GM18498 (cell line): Measurements from ENCODE around the gene NAALADL2.
"Not testable (repeated sequence)": the region's sequence is repeated elsewhere in the genome, so short reads cannot be mapped to it uniquely, and the experiment has no call there.

Experiments used
- ATAC-seq: cut with Tn5 transposase; IDR thresholded peaks from one replicate; pipeline ENCODE4 v1.9.1; 2021; ENCODE audit warnings: mild to moderate bottlenecking, moderate library complexity; ENCODE audit not compliant: unreplicated experiment

Gene NAALADL2

DNA sequence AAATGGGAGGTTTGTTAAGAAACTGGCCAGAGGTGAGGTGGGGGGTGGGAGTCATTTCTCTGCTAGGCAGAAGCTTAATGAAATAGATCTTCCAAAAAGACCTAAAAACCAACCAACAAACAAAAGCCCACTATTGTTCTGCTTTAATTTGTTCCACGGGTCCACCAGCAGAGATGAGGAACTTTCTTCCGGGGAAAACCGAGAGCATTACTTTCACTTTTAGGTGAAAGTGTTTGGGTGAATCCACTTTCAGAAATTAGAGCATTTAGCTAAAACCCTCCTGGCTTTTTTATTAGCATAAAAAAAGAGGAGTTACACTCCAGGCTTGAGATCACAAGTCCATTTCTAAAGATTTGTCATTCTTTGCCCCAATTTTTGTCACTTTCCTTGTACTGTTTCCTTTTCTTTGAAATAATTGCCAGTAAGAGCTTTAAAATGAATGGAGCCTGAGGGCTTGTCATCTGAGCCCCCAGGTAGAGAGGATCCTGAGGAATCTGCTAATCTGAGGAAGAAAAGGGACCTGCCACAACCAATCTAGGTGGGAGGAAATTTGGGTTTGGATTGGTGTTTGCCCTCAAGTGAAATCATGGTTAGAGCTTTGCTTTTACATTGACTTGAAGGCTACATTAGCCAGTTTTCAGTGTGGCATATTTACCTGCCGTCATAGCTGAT, 667.6 kb downstream of the NAALADL2 start:
- no peak for ATAC-seq

DNA sequence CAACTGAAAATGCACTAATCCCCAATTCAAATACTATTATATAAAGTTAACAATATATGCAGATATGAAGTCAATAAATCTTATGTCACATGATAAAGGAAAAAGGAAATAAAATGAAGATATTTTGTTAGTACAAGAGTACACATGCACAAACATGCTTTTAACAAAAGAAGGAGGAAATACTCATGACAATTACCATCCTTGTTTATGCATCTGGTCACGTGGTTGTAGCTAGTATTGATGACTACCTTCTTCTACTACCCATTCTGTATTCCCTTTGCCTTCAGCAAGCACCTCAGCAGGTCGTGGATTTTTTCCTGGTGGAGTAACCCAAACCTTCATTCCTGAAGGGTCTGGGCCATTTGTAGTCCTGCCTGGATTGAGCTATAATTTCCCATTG, 669.6 kb downstream of the NAALADL2 start:
- not testable (repeated sequence) for ATAC-seq

DNA sequence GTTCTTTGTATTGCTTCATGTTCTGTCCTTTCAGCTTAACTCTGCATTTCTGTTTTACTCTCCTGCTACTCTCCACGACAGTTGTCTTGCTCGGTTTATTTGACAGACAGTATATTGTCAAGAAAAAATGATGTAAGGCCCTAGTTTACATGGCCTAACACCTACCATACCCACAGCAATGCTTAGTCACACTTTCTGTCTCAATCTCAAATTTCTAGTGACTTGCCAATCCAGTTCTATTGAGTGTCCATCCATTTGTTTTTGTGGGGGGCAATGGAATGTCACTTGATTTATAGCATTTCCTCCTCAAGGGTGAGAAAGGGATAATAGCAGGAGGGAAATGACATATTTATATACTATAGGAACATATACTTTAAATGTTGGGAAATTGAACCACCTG, 676.2 kb downstream of the NAALADL2 start:
- ATAC-seq: no peak

DNA sequence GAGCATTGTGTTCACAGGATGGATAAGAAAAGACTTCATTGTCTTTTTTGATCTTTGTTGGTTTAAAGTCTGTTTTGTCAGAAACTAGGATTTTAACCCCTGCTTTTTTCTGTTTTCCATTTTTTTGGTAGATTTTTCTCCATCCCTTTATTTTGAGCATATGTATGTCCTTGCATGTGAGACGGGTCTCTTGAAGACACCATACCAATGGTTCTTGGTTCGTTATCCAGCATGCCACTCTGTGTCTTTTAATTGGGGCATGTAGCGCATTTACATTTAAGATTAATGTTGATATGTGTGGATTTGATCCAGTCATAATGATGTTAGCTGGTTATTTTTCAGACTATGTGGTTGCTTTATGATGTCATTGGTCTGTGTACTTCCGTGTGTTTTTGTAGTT, 687.0 kb downstream of the NAALADL2 start:
- no peak for ATAC-seq

DNA sequence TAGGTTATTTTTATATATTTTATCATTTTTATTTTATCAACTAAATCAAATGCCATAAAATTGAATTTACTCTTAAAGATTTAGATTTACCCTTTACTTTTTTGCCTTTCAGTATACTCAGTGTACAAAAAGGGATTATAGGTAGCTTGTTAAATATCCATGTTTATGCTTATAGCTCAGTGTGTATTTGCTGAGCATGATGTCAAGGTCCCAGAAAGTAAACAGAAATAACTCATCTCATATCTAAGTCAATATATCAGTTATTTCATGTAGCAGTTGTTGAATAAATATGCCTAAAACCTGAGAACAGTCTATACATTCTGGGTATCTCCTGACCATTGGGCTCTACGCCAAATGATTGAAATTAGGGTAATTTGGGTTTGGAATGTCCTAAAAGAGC, 693.8 kb downstream of the NAALADL2 start:
- no peak for ATAC-seq

DNA sequence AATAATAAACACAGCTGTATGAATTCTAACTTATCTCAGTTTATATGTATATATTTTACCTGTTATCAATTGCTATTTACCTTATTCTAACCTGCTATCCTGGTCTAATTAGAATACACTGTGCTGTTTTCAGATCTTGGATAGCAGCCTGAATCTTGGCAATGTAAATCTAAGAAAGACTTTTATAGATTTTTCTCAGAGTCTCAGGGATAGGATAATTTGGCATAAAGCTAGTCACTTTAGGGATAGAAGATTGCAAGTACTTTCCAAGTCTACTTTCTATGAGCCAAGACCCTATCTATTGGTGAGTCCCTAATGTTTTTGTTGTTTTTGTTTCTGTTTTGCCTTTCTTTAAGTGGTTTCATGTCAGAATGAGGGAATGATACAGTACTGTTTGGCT, 695.7 kb downstream of the NAALADL2 start:
- no peak for ATAC-seq

DNA sequence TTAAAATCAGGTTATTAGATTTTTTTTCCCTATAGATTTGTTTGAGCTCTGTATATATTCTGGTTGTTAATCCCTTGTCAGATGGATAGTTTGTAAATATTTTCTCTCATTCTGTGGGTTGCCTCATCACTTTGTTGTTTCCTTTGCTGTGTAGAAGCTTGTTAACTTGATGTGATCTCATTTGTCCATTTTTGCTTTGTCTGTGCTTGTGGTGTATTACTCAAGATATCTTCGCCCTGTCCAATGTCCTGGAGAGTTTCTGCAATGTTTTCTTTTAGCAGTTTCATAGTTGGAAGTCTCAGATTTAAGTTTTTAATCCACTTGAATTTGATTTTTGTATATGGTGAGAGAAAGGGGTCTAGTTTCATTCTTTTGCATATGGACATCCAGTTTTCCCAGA, 699.1 kb downstream of the NAALADL2 start:
- no peak for ATAC-seq

DNA sequence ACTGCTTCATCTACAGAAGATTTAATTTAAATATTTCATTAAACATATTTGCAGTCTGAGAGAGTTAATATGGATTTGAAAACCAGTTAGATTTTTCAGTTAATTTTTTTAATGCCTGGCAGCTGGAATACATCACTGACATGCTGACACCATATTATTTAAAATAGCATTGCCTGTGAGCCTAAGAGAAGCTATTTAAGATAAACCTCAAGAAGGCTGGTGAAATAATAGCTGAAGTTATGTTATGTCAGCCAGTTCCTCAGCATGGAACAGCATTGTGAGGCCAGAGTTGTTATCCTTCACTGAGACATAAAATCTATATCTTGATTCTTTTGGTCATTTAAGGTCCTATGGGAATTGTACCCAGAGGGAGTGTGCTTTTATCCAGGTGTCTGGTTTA, 705.2 kb downstream of the NAALADL2 start:
- ATAC-seq: no peak

DNA sequence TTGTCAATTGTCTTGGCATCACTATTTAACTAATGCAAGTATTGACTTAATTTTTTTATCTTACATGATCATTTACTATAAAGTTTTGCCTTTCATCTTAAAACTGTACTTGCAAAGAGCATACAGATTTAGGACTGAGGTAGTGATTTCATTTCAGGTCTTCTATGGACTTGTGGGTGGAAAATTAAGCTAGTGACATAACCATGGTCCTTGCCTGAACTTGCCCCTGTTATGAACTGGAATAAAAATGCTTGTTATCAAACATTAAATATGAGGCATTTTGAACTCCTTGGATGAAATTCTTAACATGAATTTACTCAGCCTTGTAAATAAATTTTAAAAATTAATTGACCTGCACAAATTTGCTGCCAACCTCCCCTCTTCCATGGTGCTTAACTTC, 712.0 kb downstream of the NAALADL2 start:
- no peak for ATAC-seq

DNA sequence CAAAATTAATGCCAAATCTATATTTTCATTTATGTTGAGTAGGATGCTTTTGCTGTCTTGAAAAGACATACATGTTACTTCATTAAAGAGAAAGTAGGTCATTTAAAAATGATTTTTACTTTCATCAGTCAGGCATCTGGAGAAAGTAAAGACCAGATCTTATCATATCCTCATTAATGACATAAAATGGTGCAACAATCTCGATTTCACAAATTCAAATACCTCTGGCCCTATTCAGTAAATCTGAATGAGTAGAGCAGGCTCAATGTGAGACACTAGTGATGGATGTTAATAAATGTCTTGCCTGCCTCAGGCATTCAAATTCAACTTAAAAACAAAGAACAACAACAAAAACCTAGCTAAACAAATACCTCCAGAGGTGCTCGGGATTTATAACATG, 714.1 kb downstream of the NAALADL2 start:
- no peak for ATAC-seq

DNA sequence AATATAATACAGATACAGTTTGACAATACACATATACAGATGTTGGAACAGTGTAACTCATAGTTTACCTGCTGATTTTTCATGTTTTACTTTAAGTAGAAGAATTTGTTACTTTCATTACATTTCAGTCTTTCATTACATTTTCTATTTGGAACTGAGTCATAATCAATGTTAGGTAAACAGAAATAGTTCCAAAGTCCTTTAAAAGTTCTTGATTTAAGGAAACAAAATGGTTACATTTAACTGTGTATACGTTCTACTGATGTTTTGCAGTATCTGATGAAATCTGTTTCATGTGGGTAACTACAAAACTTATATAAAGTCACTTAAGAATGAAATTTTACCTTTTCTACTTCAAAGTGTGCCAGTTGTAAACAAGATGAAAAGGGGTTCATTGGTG, 721.2 kb downstream of the NAALADL2 start:
- no peak for ATAC-seq

DNA sequence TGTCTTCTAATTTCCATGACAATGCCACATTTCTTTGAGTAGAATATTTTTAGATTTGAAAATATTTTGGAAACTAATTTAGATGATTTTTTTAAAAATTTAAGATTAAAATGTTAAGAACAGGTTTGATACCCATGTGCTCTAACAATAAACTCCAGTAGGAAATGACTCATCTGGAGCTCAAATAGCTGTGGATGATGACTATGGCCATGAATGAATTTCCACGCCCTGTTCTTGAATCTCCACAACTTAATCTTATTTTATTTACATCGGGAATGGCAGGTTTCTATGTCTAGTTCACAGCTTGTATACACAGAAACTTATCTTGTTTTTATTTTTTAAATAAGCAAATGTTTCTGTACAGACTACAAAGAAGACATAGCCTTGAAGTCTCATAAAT, 726.8 kb downstream of the NAALADL2 start:
- ATAC-seq: no peak

DNA sequence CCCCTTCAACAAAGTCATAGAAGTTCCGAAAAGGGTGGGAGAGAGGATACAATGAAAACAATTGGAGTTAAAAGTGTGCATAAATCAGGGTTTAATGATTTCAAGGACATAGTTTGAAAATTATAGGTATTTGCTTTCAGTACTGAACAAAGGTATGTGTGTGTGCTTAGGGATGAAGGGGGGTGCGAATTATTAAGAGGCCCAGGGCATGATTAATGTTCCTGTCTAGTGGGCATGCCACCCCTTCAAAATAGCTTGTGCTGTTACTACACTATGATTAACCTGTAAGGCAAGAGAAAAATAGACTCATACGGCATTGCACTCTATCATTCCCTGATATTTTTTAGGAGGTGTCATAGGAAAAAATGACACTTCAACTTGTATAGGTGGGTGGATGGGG, 731.6 kb downstream of the NAALADL2 start:
- ATAC-seq: no peak

DNA sequence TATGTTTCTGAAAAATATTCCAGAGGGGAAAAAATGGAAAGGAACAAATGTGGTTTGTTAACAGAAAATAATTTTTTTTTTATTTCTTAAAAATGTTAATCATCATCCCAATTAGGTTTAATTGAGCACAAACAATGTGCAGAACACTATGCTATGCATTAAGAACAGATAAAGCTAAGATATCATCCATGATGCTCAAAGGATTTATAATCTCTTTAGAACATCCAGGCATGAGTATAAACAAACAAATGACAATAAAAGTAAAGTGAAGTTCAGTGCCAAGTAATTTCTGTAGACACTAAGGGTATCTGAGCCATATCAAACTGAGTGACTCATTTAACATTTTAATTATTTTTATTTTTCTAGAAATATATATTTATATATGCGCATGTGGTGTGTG, 732.2 kb downstream of the NAALADL2 start:
- no peak for ATAC-seq

DNA sequence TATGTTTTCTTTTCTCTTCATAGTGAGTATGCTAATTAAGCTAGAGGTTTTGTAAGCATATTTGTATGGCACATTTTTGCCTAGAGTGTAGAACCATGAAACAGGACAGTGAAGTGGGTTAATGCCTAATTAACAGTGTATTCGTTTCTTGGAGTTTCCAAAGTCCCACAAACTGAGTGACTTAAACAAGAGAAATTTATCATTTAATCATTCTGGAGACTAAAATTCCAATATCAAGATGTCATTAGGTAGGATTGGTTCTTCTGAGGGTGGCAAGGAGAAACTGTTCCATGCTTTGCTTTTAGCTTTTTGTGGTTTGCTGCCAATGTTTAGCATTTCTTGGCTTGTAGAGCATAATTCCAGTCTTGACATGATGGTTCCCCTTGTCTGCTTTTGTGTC, 734.2 kb downstream of the NAALADL2 start:
- ATAC-seq: no peak

DNA sequence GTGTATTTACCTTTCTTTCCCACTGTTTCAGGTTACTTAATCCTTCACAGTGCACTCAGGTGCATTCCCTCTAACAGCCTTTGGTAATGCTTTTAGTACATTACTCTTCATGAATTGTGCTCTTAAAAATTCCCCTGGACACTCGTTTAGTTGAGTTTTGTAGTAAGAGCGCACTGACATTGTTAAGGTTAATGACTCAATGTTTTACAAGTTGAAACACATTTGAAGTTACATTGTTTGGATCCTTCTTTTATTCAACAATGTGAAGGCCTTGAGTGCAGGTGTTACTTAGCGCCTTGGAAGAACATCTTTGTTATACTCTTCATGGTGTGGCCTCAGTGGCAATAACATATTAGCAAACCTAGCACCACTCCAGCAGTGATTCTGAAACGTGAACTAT, 739.6 kb downstream of the NAALADL2 start:
- ATAC-seq: no peak

DNA sequence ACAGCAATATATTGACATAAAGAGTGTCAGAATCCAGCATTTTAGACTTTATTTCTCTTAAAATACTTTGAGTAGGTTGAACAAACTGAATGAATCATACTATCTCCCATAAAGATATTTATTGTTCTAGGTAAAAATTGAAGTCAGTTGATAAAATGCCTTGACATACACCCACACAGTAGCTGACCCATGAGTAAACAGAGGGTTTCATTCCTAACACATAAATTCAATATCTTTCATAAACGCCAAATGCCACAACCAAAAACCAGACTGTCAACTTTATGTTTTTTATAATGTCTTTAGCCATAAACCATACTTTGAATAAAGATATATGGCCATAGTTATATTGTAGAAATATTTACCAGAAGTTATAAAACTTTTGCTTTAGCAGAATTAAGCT, 742.4 kb downstream of the NAALADL2 start:
- no peak for ATAC-seq

DNA sequence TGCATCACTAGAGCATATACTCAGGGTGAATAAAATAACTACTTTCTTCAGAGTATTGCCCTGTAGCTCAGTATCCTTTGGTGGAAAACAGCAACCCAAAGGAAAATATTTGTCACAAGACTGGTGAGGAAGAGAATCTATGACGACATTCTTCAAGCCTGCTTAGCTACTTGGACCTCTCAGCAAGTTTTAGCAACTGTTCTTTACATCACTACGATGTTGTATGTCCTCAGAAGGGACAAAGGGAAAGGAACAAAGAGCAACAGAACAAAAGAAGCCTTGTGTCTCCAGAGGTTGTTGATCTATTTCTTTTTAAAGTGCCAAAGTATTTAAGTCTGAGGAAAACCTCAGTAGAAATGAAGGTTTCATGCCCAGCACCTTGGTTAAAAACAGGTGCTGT, 746.7 kb downstream of the NAALADL2 start:
- no peak for ATAC-seq

DNA sequence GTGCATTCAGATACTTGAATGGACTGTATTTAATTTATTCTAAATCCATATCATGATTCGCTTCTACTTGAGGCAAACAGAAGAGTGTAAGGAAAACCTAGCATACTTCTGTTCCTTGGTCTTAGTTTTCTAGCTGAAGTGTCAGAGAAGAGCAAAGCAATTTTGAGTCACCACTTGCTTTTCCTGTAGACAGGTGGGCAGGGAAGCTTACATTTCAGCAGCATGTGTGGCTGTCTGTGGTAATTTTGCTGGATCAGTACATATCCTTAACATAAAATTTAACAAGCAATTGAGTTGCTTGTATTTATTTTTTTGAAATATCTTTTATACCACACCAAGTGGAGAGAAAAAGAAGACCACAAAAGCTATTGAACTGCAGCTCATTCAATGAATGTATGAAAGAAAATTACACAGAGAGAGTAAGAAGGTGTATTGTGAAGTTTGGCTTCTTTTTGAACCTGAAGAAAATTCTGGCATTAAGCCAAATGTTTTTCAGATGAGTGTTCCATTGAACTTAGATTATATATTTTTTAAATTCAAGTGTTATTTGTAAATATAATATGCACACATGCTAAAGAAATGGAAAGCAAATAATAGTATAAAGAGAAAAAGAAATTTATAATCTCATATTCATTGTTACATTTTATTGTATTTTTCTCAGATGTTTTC, 747.6 kb downstream of the NAALADL2 start:
- no peak for ATAC-seq

DNA sequence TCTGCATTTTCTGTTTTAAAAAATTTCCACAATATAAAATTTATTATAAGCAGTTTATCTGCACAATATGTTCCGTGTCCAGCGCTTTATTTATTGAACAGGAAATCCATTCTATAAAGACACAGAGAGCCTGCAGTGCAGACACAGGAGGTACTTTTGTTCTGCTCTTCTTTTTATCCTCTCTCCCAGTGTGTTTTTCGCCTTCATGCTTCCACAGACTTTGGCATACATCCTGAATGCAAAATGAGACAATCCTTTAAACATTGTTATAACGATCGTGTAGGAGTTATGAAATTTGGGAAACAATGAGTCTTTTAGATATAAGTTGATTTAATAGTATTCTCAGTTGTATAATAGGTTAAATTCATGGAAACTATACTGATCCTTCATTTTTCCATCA, 749.2 kb downstream of the NAALADL2 start:
- ATAC-seq: no peak

DNA sequence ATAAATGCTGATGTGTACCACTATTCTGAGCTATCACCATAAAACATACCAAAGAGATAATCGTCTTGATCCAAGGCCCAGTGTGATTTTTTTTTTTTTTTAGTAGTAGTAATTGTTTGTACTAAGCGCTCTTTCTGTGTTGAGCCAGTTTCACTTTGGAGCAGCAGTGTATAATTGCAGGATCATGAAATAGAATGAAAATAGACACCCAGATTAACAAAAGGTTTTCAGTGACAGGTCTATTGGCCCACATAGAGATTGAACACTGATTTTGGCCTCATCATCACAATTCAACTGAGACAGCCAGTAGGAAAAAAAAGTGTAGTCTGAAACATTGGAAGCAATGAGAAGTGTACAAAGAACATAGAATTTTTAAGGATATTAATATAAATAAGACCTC, 749.8 kb downstream of the NAALADL2 start:
- no peak for ATAC-seq

DNA sequence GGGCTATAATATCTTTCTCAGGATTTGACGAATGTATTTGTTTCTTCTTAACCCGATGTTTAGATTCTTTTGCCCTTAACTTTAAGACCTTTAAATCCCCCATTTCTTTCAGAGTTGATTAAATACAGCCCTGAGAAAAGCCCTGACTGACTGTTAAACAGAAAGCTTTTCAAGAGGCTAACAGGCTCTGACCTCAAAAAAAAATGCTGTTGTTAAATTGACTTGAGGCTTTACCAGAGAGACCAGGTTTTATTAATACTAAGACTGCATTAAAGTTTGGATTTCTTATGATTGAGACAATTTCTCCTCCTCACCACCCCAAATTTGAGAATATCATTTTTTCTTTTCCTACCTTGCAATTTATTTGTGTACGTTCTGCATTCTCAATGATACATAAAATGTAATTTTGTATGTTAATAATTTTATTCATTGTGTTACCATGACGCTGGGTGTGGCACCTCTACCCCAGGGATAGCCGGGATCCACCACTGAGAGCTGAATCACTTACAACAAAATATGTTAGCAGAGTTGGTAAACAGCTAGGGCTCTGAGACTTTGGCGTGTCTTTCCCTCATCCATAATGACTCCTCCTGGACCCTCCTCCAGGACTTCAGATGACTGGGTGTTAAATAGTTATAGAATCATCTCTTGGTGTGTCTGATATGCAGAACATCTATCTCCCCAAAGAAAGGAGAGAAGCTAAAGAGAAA, 753.5 kb downstream of the NAALADL2 start:
- ATAC-seq: no peak
